SK-N-MC (cell line): ENCODE measurements around the gene LIMS2.

Experiments
- DNase-seq: peaks from one replicate; pipeline ENCODE4 v3.0.0-alpha.2; 2011; ENCODE audit warnings: low read depth, low spot score
- H3K27ac ChIP-seq: fragments of 200-600 bp; sonication (generic); 2 replicates; pipeline ENCODE4 v1.5.1; 2016; ENCODE audit warnings: mixed run types
- H3K36me3 ChIP-seq: fragments of 200-600 bp; sonication (generic); 2 replicates; pipeline ENCODE4 v1.6.1; 2017; ENCODE audit warnings: antibody characterized with exemption, low read length, mixed read lengths; ENCODE audit not compliant: insufficient read depth
- H3K4me3 ChIP-seq: fragments of 200-600 bp; sonication (generic); 2 replicates; pipeline ENCODE4 v1.5.1; 2016
- H3K9ac ChIP-seq: fragments of 200-600 bp; sonication (generic); 2 replicates; pipeline ENCODE4 v1.8.0; 2017; ENCODE audit warnings: mixed run types, mixed read lengths; ENCODE audit not compliant: insufficient read length
- H3K9me3 ChIP-seq: fragments of 200-600 bp; sonication (generic); 2 replicates; pipeline ENCODE4 v1.6.1; 2017; ENCODE audit warnings: low read depth, mild to moderate bottlenecking, antibody characterized with exemption, low read length, moderate library complexity, mixed read lengths
- EZH2 ChIP-seq: fragments of 200-600 bp; sonication (generic); IDR thresholded peaks from one replicate; pipeline ENCODE4 v1.6.1; 2017; ENCODE audit warnings: antibody characterized with exemption
- FOXP2 ChIP-seq: optimal IDR thresholded peaks from 2 replicates; pipeline ENCODE3; 2011; ENCODE audit warnings: mild to moderate bottlenecking, moderate library complexity; ENCODE audit not compliant: insufficient read depth; ENCODE audit errors: extremely low read length, control extremely low read depth
- POLR2AphosphoS5 ChIP-seq: IDR thresholded peaks from 2 replicates; pipeline ENCODE4 v1.6.1; 2012; ENCODE audit warnings: mild to moderate bottlenecking, low read depth, low read length, borderline replicate concordance

LIMS2 gene

GRCh38 chr2:127681288-127681804 lies 6.0 kb upstream of the LIMS2 start:
- no peak overlapping the region for H3K4me3 ChIP-seq
- H3K9ac ChIP-seq: no peak overlapping the region
- no peaks in the 10 kb centered on the region for H3K9me3 ChIP-seq
- no peak for TF ChIP-seq POLR2AphosphoS5
- no peak for TF ChIP-seq EZH2
- TF ChIP-seq FOXP2: no peak
- no peaks in the 10 kb centered on the region for H3K36me3 ChIP-seq
- DNase-seq: no peak
- no peak overlapping the region for H3K27ac ChIP-seq

DNA sequence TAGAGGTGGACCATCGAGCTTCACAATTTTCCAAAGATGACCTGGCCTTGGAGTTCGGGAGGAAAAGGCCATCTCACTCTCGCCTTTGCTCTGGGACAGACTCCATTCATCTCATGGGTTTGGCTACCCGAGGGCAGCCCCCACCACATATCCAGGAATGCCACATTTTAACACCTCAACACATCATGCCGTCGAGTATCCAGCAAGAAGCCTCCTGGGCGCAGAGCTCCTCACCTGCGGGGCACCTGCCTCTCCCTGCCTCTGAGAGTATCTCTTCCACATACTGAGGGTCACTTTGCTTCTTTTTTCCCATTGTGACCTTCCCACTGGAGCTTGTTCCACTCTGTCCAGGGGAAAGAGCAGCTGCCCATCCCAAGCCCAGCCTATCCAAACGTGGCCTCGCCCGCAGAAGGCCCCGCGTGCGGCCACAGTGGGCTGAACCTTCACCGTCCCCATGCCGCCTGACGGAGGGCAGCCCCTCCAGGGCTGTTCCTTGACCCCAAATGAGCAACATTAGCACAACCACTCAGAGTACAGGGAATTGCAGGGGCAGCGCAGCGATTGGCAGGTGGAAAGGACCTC lies 5.5 kb upstream of the LIMS2 start:
- no peak for DNase-seq
- H3K27ac ChIP-seq: no peak overlapping the region
- no peaks in the 10 kb centered on the region for H3K9me3 ChIP-seq
- H3K4me3 ChIP-seq: no peak overlapping the region
- H3K9ac ChIP-seq: no peak overlapping the region
- H3K36me3 ChIP-seq: no peaks in the 10 kb centered on the region
- TF ChIP-seq POLR2AphosphoS5 (no peak), FOXP2 (no peak), EZH2 (no peak)

DNA sequence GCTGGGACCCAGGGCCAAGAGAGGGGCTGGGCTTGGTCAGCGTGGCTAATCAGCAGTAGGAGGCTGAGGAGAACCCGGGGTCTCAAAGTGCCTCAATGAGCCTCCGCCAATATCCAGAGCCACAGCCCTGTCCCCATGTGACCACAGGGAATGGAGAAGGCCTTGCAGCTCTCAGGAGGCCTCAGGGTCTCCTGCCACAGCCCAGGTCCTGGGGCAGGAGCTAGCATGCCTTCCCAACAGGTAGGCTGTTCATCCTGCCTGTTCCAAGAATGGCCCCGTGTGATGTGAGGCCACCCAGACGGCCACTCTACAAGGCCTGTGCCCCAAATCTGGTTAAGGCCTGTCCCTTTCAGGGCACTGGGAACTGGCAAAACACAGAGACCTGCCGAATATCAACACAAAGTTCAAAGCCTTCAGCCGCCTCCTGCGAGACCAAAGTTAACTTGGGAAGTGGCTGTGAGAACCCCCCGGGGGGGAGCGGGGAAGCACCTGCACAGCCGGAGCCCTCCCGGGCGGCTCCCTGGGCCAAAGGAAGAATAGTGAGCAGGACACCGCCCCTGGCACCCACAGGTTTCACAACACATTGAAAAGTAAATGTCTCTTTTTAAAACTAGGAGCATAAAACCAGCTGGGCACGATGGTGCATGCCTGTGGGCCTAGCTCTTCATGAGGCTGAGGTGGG lies 4.5 kb upstream of the LIMS2 start:
- H3K9me3 ChIP-seq: no peaks in the 10 kb centered on the region
- H3K36me3 ChIP-seq: no peaks in the 10 kb centered on the region
- H3K4me3 ChIP-seq: no peak overlapping the region

DNA sequence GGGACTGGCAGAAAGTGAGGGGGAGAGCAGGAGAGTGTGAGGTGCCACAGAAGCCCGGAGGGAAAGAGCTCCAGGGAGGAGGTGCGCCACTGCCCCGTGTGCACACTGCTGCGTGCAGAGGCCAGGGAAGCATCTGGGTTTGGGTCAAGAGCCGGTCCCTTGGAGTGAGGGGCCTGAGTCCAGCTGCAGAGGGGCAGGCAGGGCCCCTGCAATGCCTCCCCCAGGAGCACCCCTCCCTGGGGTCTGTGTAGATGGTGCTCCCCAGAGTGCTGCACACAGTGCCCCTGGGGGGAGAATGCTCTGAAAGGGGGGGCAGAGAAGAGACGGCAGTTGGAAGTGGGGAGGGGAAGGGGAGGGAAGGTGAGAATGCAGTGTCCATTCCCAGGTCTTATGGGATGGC lies 3.7 kb upstream of the LIMS2 start:
- no peak for TF ChIP-seq EZH2
- TF ChIP-seq FOXP2: no peak
- TF ChIP-seq POLR2AphosphoS5: no peak
- no peaks in the 10 kb centered on the region for H3K36me3 ChIP-seq
- no peak overlapping the region for H3K27ac ChIP-seq
- H3K4me3 ChIP-seq: no peak overlapping the region
- H3K9ac ChIP-seq: no peak overlapping the region
- no peaks in the 10 kb centered on the region for H3K9me3 ChIP-seq
- no peak for DNase-seq

More for the DNA sequence above, 4.5 kb upstream of the LIMS2 start:
- no peak for DNase-seq
- TF ChIP-seq FOXP2 (no peak), POLR2AphosphoS5 (no peak), EZH2 (no peak)
- Histone ChIP-seq H3K9ac (no peak overlapping the region), H3K27ac (no peak overlapping the region)

DNA sequence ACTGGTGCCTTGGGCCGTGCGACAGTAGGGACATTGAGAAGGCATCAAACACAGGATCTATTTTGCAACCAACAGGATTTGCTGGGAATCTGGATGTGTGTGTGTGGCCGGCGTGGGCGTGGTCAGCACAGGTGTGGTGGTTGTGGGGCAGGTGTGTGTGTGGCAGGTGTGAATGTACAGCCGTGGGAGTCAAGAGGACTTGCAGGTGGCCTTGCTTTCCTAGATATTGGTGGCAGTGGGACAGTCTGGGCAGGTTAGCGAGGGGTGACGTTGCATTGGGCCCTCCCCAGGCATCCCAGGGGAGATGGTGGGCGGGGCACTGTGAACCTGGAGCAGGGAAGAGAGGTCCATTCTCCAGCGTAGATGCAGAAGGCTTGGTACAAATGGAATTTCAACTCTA lies 3.2 kb upstream of the LIMS2 start:
- H3K9ac ChIP-seq: no peak overlapping the region
- H3K4me3 ChIP-seq: no peak overlapping the region
- TF ChIP-seq FOXP2: no peak
- no peak for TF ChIP-seq EZH2
- TF ChIP-seq POLR2AphosphoS5: no peak
- no peak overlapping the region for H3K27ac ChIP-seq
- H3K36me3 ChIP-seq: no peaks in the 10 kb centered on the region
- DNase-seq: no peak
- no peaks in the 10 kb centered on the region for H3K9me3 ChIP-seq

DNA sequence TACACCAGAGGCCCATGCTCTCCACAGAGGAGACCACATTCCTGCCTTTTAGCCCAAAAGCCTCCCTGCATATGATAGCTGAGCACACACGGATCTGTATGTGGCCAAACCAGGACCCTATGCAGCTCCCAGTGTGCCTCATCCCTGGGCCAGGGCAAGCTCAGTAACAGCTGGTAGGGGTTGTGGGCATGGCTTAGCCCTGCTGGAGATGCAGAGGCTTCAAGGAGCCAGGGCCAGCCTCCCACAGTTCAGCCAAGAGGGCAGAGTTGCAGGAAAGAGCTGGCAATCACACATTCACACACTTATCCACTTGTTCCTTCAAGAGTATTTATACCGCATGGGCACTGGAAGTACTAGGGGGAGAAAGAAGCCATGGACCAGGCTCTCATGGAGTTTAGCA lies 1.6 kb upstream of the LIMS2 start:
- Histone ChIP-seq H3K9me3 (no peaks in the 10 kb centered on the region), H3K27ac (no peak overlapping the region), H3K36me3 (no peaks in the 10 kb centered on the region), H3K4me3 (no peak overlapping the region), H3K9ac (no peak overlapping the region)
- TF ChIP-seq FOXP2 (no peak), POLR2AphosphoS5 (no peak), EZH2 (no peak)
- DNase-seq: no peak

GRCh38 chr2:127674241-127675209 lies 805 bp downstream of the LIMS2 start:
- peak overlapping the region; percentile 60 for H3K9ac ChIP-seq
- DNase-seq: no peak
- H3K36me3 ChIP-seq: no peaks in the 10 kb centered on the region
- no peaks in the 10 kb centered on the region for H3K9me3 ChIP-seq
- TF ChIP-seq FOXP2: no peak
- no peak for TF ChIP-seq POLR2AphosphoS5
- no peak for TF ChIP-seq EZH2
- no peak overlapping the region for H3K27ac ChIP-seq
- peak overlapping the region; percentile 82 for H3K4me3 ChIP-seq
